GM12865 (cell line): Measurements from ENCODE around the gene DNAJC6.

Experiments
- DNase-seq: peaks from one replicate; pipeline ENCODE4 v3.0.0; 2010; ENCODE audit warnings: low read depth
- H3K4me3 ChIP-seq: 2 replicates; pipeline ENCODE4 v1.5.1; 2011; ENCODE audit warnings: mild to moderate bottlenecking, low read depth, low read length, control low read depth
- CTCF ChIP-seq: IDR thresholded peaks from 2 replicates; pipeline ENCODE4 v1.5.1; 2011; ENCODE audit warnings: low read length, control low read depth, low read depth, inconsistent platforms; ENCODE audit not compliant: insufficient read depth; ENCODE audit errors: missing control alignments

DNAJC6 gene

GRCh38 chr1:65432918-65433317, 123.6 kb downstream of the DNAJC6 start:
- no peak for TF ChIP-seq CTCF
- no peak overlapping the region for H3K4me3 ChIP-seq
- no peak for DNase-seq

- no peak overlapping the region for H3K4me3 ChIP-seq
- no peak for TF ChIP-seq CTCF
- DNase-seq: no peak
Observed at GRCh38 chr1:65434255-65434654, 124.9 kb downstream of the DNAJC6 start.

GRCh38 chr1:65434760-65435159, 125.4 kb downstream of the DNAJC6 start:
- TF ChIP-seq CTCF: no peak
- DNase-seq: no peak
- H3K4me3 ChIP-seq: no peak overlapping the region

- DNase-seq: no peak
- H3K4me3 ChIP-seq: no peak overlapping the region
- no peak for TF ChIP-seq CTCF
Observed at GRCh38 chr1:65435987-65436386, 126.6 kb downstream of the DNAJC6 start.

GRCh38 chr1:65437616-65438015, 128.3 kb downstream of the DNAJC6 start:
- TF ChIP-seq CTCF: no peak

GRCh38 chr1:65440322-65440900, 131.1 kb downstream of the DNAJC6 start:
- no peak for DNase-seq
- TF ChIP-seq CTCF: no peak
- H3K4me3 ChIP-seq: no peak overlapping the region

More at GRCh38 chr1:65437616-65438015, 128.3 kb downstream of the DNAJC6 start:
- DNase-seq: no peak
- no peak overlapping the region for H3K4me3 ChIP-seq

GRCh38 chr1:65440915-65441314, 131.6 kb downstream of the DNAJC6 start:
- no peak overlapping the region for H3K4me3 ChIP-seq
- no peak for DNase-seq
- TF ChIP-seq CTCF: no peak
